HepG2 (cell line): ENCODE results near the gene HINT1. TPM values are rescaled to one million over a fixed set of nuclear protein-coding genes. Genes with fewer than 3 reads are reported as not detected.

Source experiments
- BRF2 ChIP-seq: sonication (generic); formaldehyde crosslinking; IDR thresholded peaks from 2 replicates; pipeline ENCODE4 v1.8.1; 2022; ENCODE audit warnings: mild to moderate bottlenecking, missing genetic modification reagents
- GLI4 ChIP-seq: sonication (generic); formaldehyde crosslinking; IDR thresholded peaks from 2 replicates; pipeline ENCODE4 v1.5.1; 2020; ENCODE audit warnings: missing genetic modification reagents, mild to moderate bottlenecking, moderate library complexity, borderline replicate concordance
- KLF16 ChIP-seq, 2 experiments: sonication (generic) in 1 of 2; formaldehyde crosslinking in 1 of 2; IDR thresholded peaks; 2 replicates each; pipeline versions ENCODE4 v1.6.1 to v1.8.0; 2016 to 2023; ENCODE audit warnings: missing genetic modification reagents in 2 of 2, missing compliant biosample characterization in 1 of 2
- NFATC3 ChIP-seq: sonication (generic); formaldehyde crosslinking; IDR thresholded peaks from 2 replicates; pipeline ENCODE4 v1.5.1; 2020; ENCODE audit warnings: mild to moderate bottlenecking, missing genetic modification reagents
- PHF21A ChIP-seq: sonication (generic); formaldehyde crosslinking; IDR thresholded peaks from 2 replicates; pipeline ENCODE4 v1.5.0; 2020; ENCODE audit warnings: mild to moderate bottlenecking, missing genetic modification reagents
- RFX1 ChIP-seq: fragments of 450-650 bp; IDR thresholded peaks from 2 replicates; pipeline ENCODE4 v1.6.1; 2017
- RFXAP ChIP-seq: sonication (generic); formaldehyde crosslinking; IDR thresholded peaks from 2 replicates; pipeline ENCODE4 v1.4.0; 2020; ENCODE audit warnings: missing genetic modification reagents, borderline replicate concordance
- RXRA ChIP-seq: sonication (generic); formaldehyde crosslinking; IDR thresholded peaks from 2 replicates; pipeline ENCODE4 v1.5.1; 2020; ENCODE audit warnings: missing genetic modification reagents
- SMARCC2 ChIP-seq: fragments of 450-650 bp; IDR thresholded peaks from 2 replicates; pipeline ENCODE4 v1.6.1; 2017; ENCODE audit warnings: antibody characterized with exemption, mild to moderate bottlenecking
- TGIF2 ChIP-seq: IDR thresholded peaks from 2 replicates; pipeline ENCODE4 v1.6.1; 2016; ENCODE audit warnings: control low read depth, missing compliant biosample characterization
- ZFP36L2 ChIP-seq: sonication (generic); formaldehyde crosslinking; IDR thresholded peaks from 2 replicates; pipeline ENCODE4 v1.4.0; 2020; ENCODE audit warnings: missing genetic modification reagents
- ZFP91 ChIP-seq: sonication (generic); formaldehyde crosslinking; IDR thresholded peaks from 2 replicates; pipeline ENCODE4 v1.9.0; 2022; ENCODE audit warnings: missing genetic modification reagents, mild to moderate bottlenecking, borderline replicate concordance
- ZUFSP ChIP-seq: sonication (generic); formaldehyde crosslinking; IDR thresholded peaks from 2 replicates; pipeline ENCODE4 v1.9.0; 2021; ENCODE audit warnings: missing genetic modification reagents, mild to moderate bottlenecking, borderline replicate concordance
- polyA plus RNA-seq, 8 experiments: library from polyadenylated mRNA; depleted of rRNA in 3 of 8; stranded (reverse) in 7 of 8; unstranded in 1 of 8; fragments of >200 nt; fragmentation: Illumina TruSeq in 4 of 8; extraction: Trizol in 4 of 8; gene quantifications; 2 replicates each; pipeline versions ENCODE4 v1.2.1 to v1.2.3, GENCODE V29; 2011 to 2016; ENCODE audit warnings: low read depth in 4 of 8, missing spikeins in 1 of 8, mixed read lengths in 1 of 8; ENCODE audit not compliant: insufficient read depth in 1 of 8
- total RNA-seq, 5 experiments: library from RNA; depleted of rRNA; stranded (reverse); fragments of >200 nt; fragmentation: Illumina TruSeq; extraction: Trizol; gene quantifications; 2 replicates each; pipeline ENCODE4 v1.2.3, GENCODE V29; 2016; ENCODE audit warnings: low read depth in 1 of 5
- TF ChIP-seq, protein P1 (sequence below): sonication (generic); formaldehyde crosslinking; conservative IDR thresholded peaks from 2 replicates; pipeline ENCODE4 v1.4.0; 2020; ENCODE audit warnings: missing genetic modification reagents

HINT1 gene
- total and polyA plus RNA-seq, 2 of the 13 experiments (the other 11 are each of a cell fraction or from before 2014, with no cell fraction given): 428 to 997 TPM

DNA sequence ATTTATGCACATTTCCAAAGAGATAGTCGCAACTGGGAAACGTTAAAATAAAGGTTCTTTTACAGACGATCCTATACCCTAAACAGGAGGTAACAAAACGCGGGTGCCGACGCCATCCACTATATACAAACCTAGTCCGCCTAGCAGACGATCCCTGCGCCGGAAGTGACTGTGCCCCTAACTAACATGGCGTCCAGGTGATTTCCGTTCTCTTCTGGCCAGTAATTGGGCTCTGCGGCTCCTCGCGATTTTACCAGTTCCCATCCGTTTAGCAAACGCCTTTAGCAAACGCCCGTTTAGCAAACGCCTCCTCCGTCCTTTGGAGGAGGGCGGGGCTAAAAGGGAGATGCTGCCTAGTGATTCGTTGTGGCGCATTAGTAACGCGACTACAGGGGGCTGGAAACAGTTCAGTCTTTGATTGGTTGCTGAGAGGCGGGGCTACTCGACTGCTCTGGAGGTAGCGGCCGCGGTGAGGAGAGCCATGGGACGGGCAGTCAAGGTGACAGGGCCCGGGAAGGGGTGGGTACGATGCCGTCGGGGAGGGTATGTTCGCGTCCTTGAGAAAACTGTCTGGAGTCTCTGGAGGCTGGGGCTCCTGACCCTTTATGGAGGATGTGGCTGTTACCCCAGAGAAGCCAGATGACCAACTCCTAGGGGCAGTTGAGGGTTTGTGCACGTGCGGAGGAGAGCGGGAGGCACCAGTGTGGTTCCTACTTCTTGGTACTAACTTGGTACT, 5.7 kb upstream of the HINT1 start, which contains the start of gene LYRM7 (continued):
- peak; percentile 61; the same call in 1 of the 2 replicates for TF ChIP-seq ZFP91 (CRISPR knock-in tag)
- TF ChIP-seq NFATC3 (CRISPR knock-in tag): no peak
- peak; percentile 72 for TF ChIP-seq TGIF2
- TF ChIP-seq SMARCC2: no peak
- TF ChIP-seq RFX1: no peak; the same call in 1 of the 2 replicates
- TF ChIP-seq GLI4 (CRISPR knock-in tag): no peak
- no peak; the same call in 1 of the 2 replicates for TF ChIP-seq BRF2
- TF ChIP-seq RXRA: 0 out of 2 replicates have a peak, but pooled peaks have one; percentile 35
- TF ChIP-seq PHF21A (CRISPR knock-in tag): peak; percentile 70
- peak in 1 of 2 experiments; percentile 65; a peak in 1 of 4 replicates for TF ChIP-seq KLF16 (CRISPR knock-in tag; IDR thresholded peaks at IDR 0.05)
- TF ChIP-seq ZUFSP (CRISPR knock-in tag): no peak
- peak; percentile 64; the same call in 1 of the 2 replicates for TF ChIP-seq RFXAP (CRISPR knock-in tag)
- TF ChIP-seq ZFP36L2 (CRISPR knock-in tag): no peak
- TF ChIP-seq, protein P1, sequence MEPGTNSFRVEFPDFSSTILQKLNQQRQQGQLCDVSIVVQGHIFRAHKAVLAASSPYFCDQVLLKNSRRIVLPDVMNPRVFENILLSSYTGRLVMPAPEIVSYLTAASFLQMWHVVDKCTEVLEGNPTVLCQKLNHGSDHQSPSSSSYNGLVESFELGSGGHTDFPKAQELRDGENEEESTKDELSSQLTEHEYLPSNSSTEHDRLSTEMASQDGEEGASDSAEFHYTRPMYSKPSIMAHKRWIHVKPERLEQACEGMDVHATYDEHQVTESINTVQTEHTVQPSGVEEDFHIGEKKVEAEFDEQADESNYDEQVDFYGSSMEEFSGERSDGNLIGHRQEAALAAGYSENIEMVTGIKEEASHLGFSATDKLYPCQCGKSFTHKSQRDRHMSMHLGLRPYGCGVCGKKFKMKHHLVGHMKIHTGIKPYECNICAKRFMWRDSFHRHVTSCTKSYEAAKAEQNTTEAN (CRISPR knock-in tag): no peak
